ENCODE data around the gene TTF1. TPM values are rescaled to one million over a fixed set of nuclear protein-coding genes. Genes with fewer than 3 reads are reported as not detected.

The TTF1 gene
- total RNA-seq, 1 experiment from 2014 or later = 9.7 TPM

GRCh38 chr9:132372177-132373095 is 34.2 kb downstream of the TTF1 start:
- intact Hi-C loops (cut with micrococcal nuclease; ENCODE audit: unreplicated experiment) = no loop called here
- H3K4me1 Mint-ChIP-seq (ENCODE audit: low read depth, unreplicated experiment) = peaks cover 8% of the 10 kb centered on the region
- no peak for TF ChIP-seq CTCF (IDR thresholded peaks at IDR 0.05; ENCODE audit: unreplicated experiment)
- no TSS peak for BruUV-seq (replicated peaks)
- no peak overlapping the region for H3K4me3 Mint-ChIP-seq (ENCODE audit: low read depth, unreplicated experiment)
- no peaks in the 10 kb centered on the region for H3K9me3 Mint-ChIP-seq (ENCODE audit: low read depth, unreplicated experiment)
- H3K36me3 Mint-ChIP-seq (ENCODE audit: insufficient read depth, unreplicated experiment) = no peaks in the 10 kb centered on the region
- no peaks in the 10 kb centered on the region for H3K27me3 Mint-ChIP-seq (ENCODE audit: unreplicated experiment)
- CTCF ChIA-PET = no interaction called here
- no peak for DNase-seq
- H3K27ac Mint-ChIP-seq (ENCODE audit: unreplicated experiment) = no peak overlapping the region

GRCh38 chr9:132370592-132370991 is 36.0 kb downstream of the TTF1 start:
- Mint-ChIP-seq H3K4me1 (ENCODE audit: low read depth, unreplicated experiment) (peaks cover 8% of the 10 kb centered on the region), H3K27ac (ENCODE audit: unreplicated experiment) (no peak overlapping the region), H3K36me3 (ENCODE audit: insufficient read depth, unreplicated experiment) (no peaks in the 10 kb centered on the region), H3K9me3 (ENCODE audit: low read depth, unreplicated experiment) (no peaks in the 10 kb centered on the region), H3K4me3 (ENCODE audit: low read depth, unreplicated experiment) (no peak overlapping the region), H3K27me3 (ENCODE audit: unreplicated experiment) (no peaks in the 10 kb centered on the region)
- TF ChIP-seq CTCF (IDR thresholded peaks at IDR 0.05; ENCODE audit: unreplicated experiment) = no peak
- intact Hi-C loops (cut with micrococcal nuclease; ENCODE audit: unreplicated experiment) = no loop called here
- no peak for DNase-seq
- no TSS peak for BruUV-seq (replicated peaks)
- CTCF ChIA-PET = no interaction called here

- Mint-ChIP-seq H3K27me3 (ENCODE audit: unreplicated experiment) (no peaks in the 10 kb centered on the region), H3K36me3 (ENCODE audit: insufficient read depth, unreplicated experiment) (no peaks in the 10 kb centered on the region), H3K27ac (ENCODE audit: unreplicated experiment) (no peak overlapping the region), H3K4me1 (ENCODE audit: low read depth, unreplicated experiment) (peaks cover 8% of the 10 kb centered on the region), H3K9me3 (ENCODE audit: low read depth, unreplicated experiment) (no peaks in the 10 kb centered on the region), H3K4me3 (ENCODE audit: low read depth, unreplicated experiment) (no peak overlapping the region)
- CTCF ChIA-PET = no interaction called here
- TF ChIP-seq CTCF (IDR thresholded peaks at IDR 0.05; ENCODE audit: unreplicated experiment) = no peak
- DNase-seq = no peak
- BruUV-seq (replicated peaks) = no TSS peak
- intact Hi-C loops (cut with micrococcal nuclease; ENCODE audit: unreplicated experiment) = no loop called here
These were observed 37.2 kb downstream of the TTF1 start for GRCh38 chr9:132369421-132369820.

GRCh38 chr9:132367613-132368313 is 38.9 kb downstream of the TTF1 start:
- no peak for DNase-seq
- Mint-ChIP-seq H3K4me3 (ENCODE audit: low read depth, unreplicated experiment) (no peak overlapping the region), H3K9me3 (ENCODE audit: low read depth, unreplicated experiment) (no peaks in the 10 kb centered on the region), H3K36me3 (ENCODE audit: insufficient read depth, unreplicated experiment) (no peaks in the 10 kb centered on the region), H3K27ac (ENCODE audit: unreplicated experiment) (no peak overlapping the region), H3K4me1 (ENCODE audit: low read depth, unreplicated experiment) (peaks cover 6% of the 10 kb centered on the region), H3K27me3 (ENCODE audit: unreplicated experiment) (no peaks in the 10 kb centered on the region)
- no TSS peak for BruUV-seq (replicated peaks)
- CTCF ChIA-PET = interaction anchor here (0.6 kb wide), 1 partner anchor 834 kb away, joined by 3 read pairs; no protein-coding TSS in a partner anchor
- intact Hi-C loops (cut with micrococcal nuclease; ENCODE audit: unreplicated experiment) = no loop called here
- TF ChIP-seq CTCF (IDR thresholded peaks at IDR 0.05; ENCODE audit: unreplicated experiment) = no peak
